ENCODE measurements around the gene GCH1. TPM values are rescaled to one million over a fixed set of nuclear protein-coding genes. Genes with fewer than 3 reads are reported as not detected.

The GCH1 gene
- total and polyA plus RNA-seq, 2 donors (not counting 1 experiment from before 2014, with no cell fraction given), result 1.3 to 1.5 TPM

- TF ChIP-seq EZH2 (IDR thresholded peaks at IDR 0.05; ENCODE audit: low read length, missing control alignments) (no peak), CTCF (conservative IDR thresholded peaks at IDR 0.05 in 1 of 2, IDR thresholded peaks at IDR 0.05 in 1 of 2; ENCODE audit: low read depth in 1 of 2, low read length in 2 of 2) (no peak)
- Histone ChIP-seq H3K27me3 (ENCODE audit: control insufficient read depth, insufficient read depth, low read length) (no peaks in the 10 kb centered on the region), H3K4me1 (ENCODE audit: control insufficient read depth, extremely low read depth, insufficient read depth, low read length) (no peaks in the 10 kb centered on the region), H4K20me1 (ENCODE audit: control insufficient read depth, extremely low read depth, insufficient read depth, low read length) (no peaks in the 10 kb centered on the region), H3K9ac (ENCODE audit: insufficient read depth, low read length) (no peak overlapping the region), H2AFZ (ENCODE audit: low read length) (no peak overlapping the region), H3K9me3 (ENCODE audit: control insufficient read depth, insufficient read depth, low read depth, low read length) (no peaks in the 10 kb centered on the region), H3K27ac (ENCODE audit: insufficient read depth, low read length) (no peak overlapping the region), H3K4me2 (ENCODE audit: extremely low read depth, insufficient read depth, low read length) (no peak overlapping the region), H3K36me3 (ENCODE audit: control insufficient read depth, insufficient read depth, low read length) (no peaks in the 10 kb centered on the region), H3K79me2 (ENCODE audit: control insufficient read depth, insufficient read depth, low read length) (no peaks in the 10 kb centered on the region), H3K4me3 (replicated peaks in 1 of 4; ENCODE audit: control extremely low read depth in 1 of 4, insufficient read depth in 1 of 4, low read depth in 3 of 4, low read length in 4 of 4) (no peak overlapping the region)
- DNase-seq (ENCODE audit: low read depth in 2 of 2), result no peak
These were observed 74.6 kb downstream of the GCH1 start for GRCh38 chr14:54828037-54828436.

- no peak for TF ChIP-seq EZH2 (IDR thresholded peaks at IDR 0.05; ENCODE audit: low read length, missing control alignments)
- no peak for TF ChIP-seq CTCF (conservative IDR thresholded peaks at IDR 0.05 in 1 of 2, IDR thresholded peaks at IDR 0.05 in 1 of 2; ENCODE audit: low read depth in 1 of 2, low read length in 2 of 2)
- Histone ChIP-seq H3K27me3 (ENCODE audit: control insufficient read depth, insufficient read depth, low read length) (peaks cover 7% of the 10 kb centered on the region), H2AFZ (ENCODE audit: low read length) (no peak overlapping the region), H3K9me3 (ENCODE audit: control insufficient read depth, insufficient read depth, low read depth, low read length) (no peaks in the 10 kb centered on the region), H3K4me1 (ENCODE audit: control insufficient read depth, extremely low read depth, insufficient read depth, low read length) (no peaks in the 10 kb centered on the region), H3K79me2 (ENCODE audit: control insufficient read depth, insufficient read depth, low read length) (no peaks in the 10 kb centered on the region), H3K36me3 (ENCODE audit: control insufficient read depth, insufficient read depth, low read length) (no peaks in the 10 kb centered on the region), H3K9ac (ENCODE audit: insufficient read depth, low read length) (no peak overlapping the region), H4K20me1 (ENCODE audit: control insufficient read depth, extremely low read depth, insufficient read depth, low read length) (no peaks in the 10 kb centered on the region), H3K27ac (ENCODE audit: insufficient read depth, low read length) (no peak overlapping the region), H3K4me3 (replicated peaks in 1 of 4; ENCODE audit: control extremely low read depth in 1 of 4, insufficient read depth in 1 of 4, low read depth in 3 of 4, low read length in 4 of 4) (no peak overlapping the region), H3K4me2 (ENCODE audit: extremely low read depth, insufficient read depth, low read length) (no peak overlapping the region)
- no peak for DNase-seq (ENCODE audit: low read depth in 2 of 2)
These were observed 78.7 kb downstream of the GCH1 start for GRCh38 chr14:54823757-54824549.

GRCh38 chr14:54822685-54823084 lies 79.9 kb downstream of the GCH1 start:
- TF ChIP-seq EZH2 (IDR thresholded peaks at IDR 0.05; ENCODE audit: low read length, missing control alignments) (no peak), CTCF (conservative IDR thresholded peaks at IDR 0.05 in 1 of 2, IDR thresholded peaks at IDR 0.05 in 1 of 2; ENCODE audit: low read depth in 1 of 2, low read length in 2 of 2) (no peak)
- Histone ChIP-seq H2AFZ (ENCODE audit: low read length) (no peak overlapping the region), H3K4me3 (replicated peaks in 1 of 4; ENCODE audit: control extremely low read depth in 1 of 4, insufficient read depth in 1 of 4, low read depth in 3 of 4, low read length in 4 of 4) (no peak overlapping the region), H3K9ac (ENCODE audit: insufficient read depth, low read length) (no peak overlapping the region), H3K36me3 (ENCODE audit: control insufficient read depth, insufficient read depth, low read length) (no peaks in the 10 kb centered on the region), H3K4me1 (ENCODE audit: control insufficient read depth, extremely low read depth, insufficient read depth, low read length) (no peaks in the 10 kb centered on the region), H4K20me1 (ENCODE audit: control insufficient read depth, extremely low read depth, insufficient read depth, low read length) (no peaks in the 10 kb centered on the region), H3K9me3 (ENCODE audit: control insufficient read depth, insufficient read depth, low read depth, low read length) (no peaks in the 10 kb centered on the region), H3K4me2 (ENCODE audit: extremely low read depth, insufficient read depth, low read length) (no peak overlapping the region), H3K27me3 (ENCODE audit: control insufficient read depth, insufficient read depth, low read length) (peaks cover 7% of the 10 kb centered on the region), H3K79me2 (ENCODE audit: control insufficient read depth, insufficient read depth, low read length) (no peaks in the 10 kb centered on the region), H3K27ac (ENCODE audit: insufficient read depth, low read length) (no peak overlapping the region)
- DNase-seq (ENCODE audit: low read depth in 2 of 2), result no peak

Measured in fibroblast of lung (primary cell).